K562 (cell line): ENCODE results near the gene KLK1. TPM values are rescaled to one million over a fixed set of nuclear protein-coding genes. Genes with fewer than 3 reads are reported as not detected.

Experiments used
- CBFA2T2 ChIP-seq: fragments of 450-650 bp; conservative IDR thresholded peaks from 2 replicates; pipeline ENCODE4 v1.6.1; 2017; ENCODE audit warnings: mild to moderate bottlenecking
- FOXP1 ChIP-seq: sonication (generic); formaldehyde crosslinking; IDR thresholded peaks from 2 replicates; pipeline ENCODE4 v1.8.0; 2022; ENCODE audit warnings: mild to moderate bottlenecking, missing genetic modification reagents
- NFIC ChIP-seq: fragments of 450-650 bp; IDR thresholded peaks from 2 replicates; pipeline ENCODE4 v1.6.1; 2017; ENCODE audit warnings: mild to moderate bottlenecking, inconsistent platforms
- POLR2AphosphoS5 ChIP-seq: IDR thresholded peaks from 2 replicates; pipeline ENCODE4 v1.6.1; 2011; ENCODE audit warnings: mild to moderate bottlenecking, low read depth, low read length, moderate library complexity; ENCODE audit not compliant: control insufficient read depth, insufficient read depth
- POLR2B ChIP-seq: fragments of 450-650 bp; IDR thresholded peaks from 2 replicates; pipeline ENCODE4 v1.6.1; 2018; ENCODE audit warnings: low read depth; ENCODE audit not compliant: partially characterized antibody
- SETDB1 ChIP-seq: IDR thresholded peaks from one replicate; pipeline ENCODE4 v1.6.1; 2012; ENCODE audit warnings: low read length, control low read depth, inconsistent platforms
- SIN3B ChIP-seq: fragments of 450-650 bp; IDR thresholded peaks from 2 replicates; pipeline ENCODE4 v1.6.1; 2017; ENCODE audit warnings: low read depth, mild to moderate bottlenecking, moderate library complexity
- SIX5 ChIP-seq, 2 experiments: IDR thresholded peaks; 2 replicates each; pipeline ENCODE4 v1.6.1; 2011; ENCODE audit warnings: low read length in 2 of 2, borderline replicate concordance in 1 of 2, low read depth in 1 of 2, mild to moderate bottlenecking in 1 of 2, moderate library complexity in 1 of 2; ENCODE audit not compliant: insufficient read depth in 1 of 2
- WHSC1 ChIP-seq: IDR thresholded peaks from one replicate; pipeline ENCODE4 v1.6.1; 2012; ENCODE audit warnings: low read length, control low read depth, inconsistent platforms
- ZNF445 ChIP-seq: fragments of 250-450 bp; sonication (Bioruptor Pico); IDR thresholded peaks from 2 replicates; pipeline ENCODE4 v1.4.0; 2020; ENCODE audit warnings: low read depth, mild to moderate bottlenecking, moderate library complexity
- ZNF584 ChIP-seq: fragments of 200-800 bp; sonication (Bioruptor generic); IDR thresholded peaks from 2 replicates; pipeline ENCODE4 v1.6.1; 2016; ENCODE audit warnings: low read depth, mild to moderate bottlenecking, missing genetic modification characterization, missing compliant biosample characterization
- polyA plus RNA-seq, 8 experiments: library from polyadenylated mRNA; depleted of rRNA in 4 of 8; stranded (reverse) in 5 of 8; unstranded in 3 of 8; fragments of >200 nt; fragmentation: Nextera tagmentation in 2 of 8; fragmentation: Illumina TruSeq in 1 of 8; extraction: Ambion mirVana in 2 of 8; extraction: Trizol in 1 of 8; gene quantifications; 2 replicates each; pipeline versions ENCODE4 v1.2.1 to v1.2.3, GENCODE V29; 2011 to 2014; ENCODE audit warnings: inconsistent platforms in 1 of 8, missing spikeins in 1 of 8
- total RNA-seq, 7 experiments: library from RNA; depleted of rRNA in 6 of 7; stranded (reverse); fragments of >200 nt in 6 of 7; fragmentation: Illumina TruSeq in 2 of 7; extraction: Trizol in 2 of 7; gene quantifications; 2 replicates each; pipeline versions ENCODE4 v1.2.1 to v1.2.3, GENCODE V29; 2011 to 2021; ENCODE audit warnings: low replicate concordance in 1 of 7
- TF ChIP-seq, protein P1 (sequence below): sonication (generic); formaldehyde crosslinking; IDR thresholded peaks from 2 replicates; pipeline ENCODE4 v1.8.0; 2022; ENCODE audit warnings: missing genetic modification reagents, mild to moderate bottlenecking, moderate library complexity, borderline replicate concordance
- TF ChIP-seq, protein P2 (sequence below): fragments of 200-800 bp; sonication (Bioruptor generic); IDR thresholded peaks from 2 replicates; pipeline ENCODE4 v1.6.1; 2017; ENCODE audit warnings: missing genetic modification characterization, missing compliant biosample characterization
- TF ChIP-seq, protein P3 (sequence below): fragments of 450-650 bp; IDR thresholded peaks from 2 replicates; pipeline ENCODE4 v1.7.1; 2018; ENCODE audit warnings: mild to moderate bottlenecking, low read depth; ENCODE audit not compliant: partially characterized antibody
- TF ChIP-seq, protein P4 (sequence below): fragments of 450-650 bp; IDR thresholded peaks from 2 replicates; pipeline ENCODE4 v1.6.1; 2016; ENCODE audit warnings: mild to moderate bottlenecking
- TF ChIP-seq, protein P5 (sequence below): fragments of 450-650 bp; formaldehyde crosslinking; IDR thresholded peaks from 2 replicates; pipeline ENCODE4 v1.4.0; 2020; ENCODE audit warnings: mild to moderate bottlenecking, moderate library complexity
- TF ChIP-seq, protein P6 (sequence below): fragments of 450-650 bp; formaldehyde crosslinking; IDR thresholded peaks from 2 replicates; pipeline ENCODE4 v1.4.0; 2022; ENCODE audit warnings: missing genetic modification characterization

The KLK1 gene
- total and polyA plus RNA-seq, 9 of the 15 experiments (the other 6 are each of a cell fraction or from before 2014, with no cell fraction given): 0.87 to 15.4 (median 9.1) TPM

DNA sequence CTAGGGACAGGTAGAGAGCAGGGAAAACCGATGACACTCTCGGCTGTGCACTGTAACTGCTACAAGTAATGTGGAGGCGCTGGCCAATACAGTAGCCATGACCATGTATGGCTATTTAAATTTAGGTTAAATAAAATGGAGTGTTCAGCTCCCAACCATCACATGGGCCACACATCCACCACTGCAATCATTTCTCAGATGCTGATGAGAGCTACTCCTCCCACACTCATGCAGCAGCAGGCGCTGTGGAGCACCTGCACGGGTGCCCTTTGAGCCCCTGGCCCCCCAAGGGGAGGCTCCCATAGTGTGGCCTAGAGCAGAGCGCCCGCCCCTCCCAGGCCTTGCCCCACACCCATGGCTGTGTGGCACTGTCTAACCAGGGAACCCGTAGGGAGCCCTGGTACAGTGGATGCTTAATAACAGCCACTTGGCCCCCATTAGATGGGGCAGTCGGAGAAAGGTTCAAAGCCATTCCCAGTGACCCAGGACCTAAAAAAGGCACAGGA lies 27.4 kb downstream of the KLK1 start (continued):
- TF ChIP-seq SIN3B (no peak), SIX5 (IDR thresholded peaks at IDR 0.05; ENCODE audit: borderline replicate concordance in 1 of 2, insufficient read depth in 1 of 2, low read depth in 1 of 2, low read length in 2 of 2) (no peak), ZNF584 (CRISPR knock-in tag) (no peak), SETDB1 (no peak), POLR2B (peak; percentile 12), ZNF445 (CRISPR knock-in tag) (peak; percentile 15; the same call in 1 of the 2 replicates), NFIC (peak; percentile 3; the same call in 1 of the 2 replicates), CBFA2T2 (no peak), POLR2AphosphoS5 (0 out of 2 replicates have a peak, but pooled peaks have one; percentile 74), WHSC1 (no peak), FOXP1 (no peak)
- TF ChIP-seq, protein P1, sequence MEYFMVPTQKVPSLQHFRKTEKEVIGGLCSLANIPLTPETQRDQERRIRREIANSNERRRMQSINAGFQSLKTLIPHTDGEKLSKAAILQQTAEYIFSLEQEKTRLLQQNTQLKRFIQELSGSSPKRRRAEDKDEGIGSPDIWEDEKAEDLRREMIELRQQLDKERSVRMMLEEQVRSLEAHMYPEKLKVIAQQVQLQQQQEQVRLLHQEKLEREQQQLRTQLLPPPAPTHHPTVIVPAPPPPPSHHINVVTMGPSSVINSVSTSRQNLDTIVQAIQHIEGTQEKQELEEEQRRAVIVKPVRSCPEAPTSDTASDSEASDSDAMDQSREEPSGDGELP (CRISPR knock-in tag): peak; percentile 29; the same call in 1 of the 2 replicates
- TF ChIP-seq, protein P2, sequence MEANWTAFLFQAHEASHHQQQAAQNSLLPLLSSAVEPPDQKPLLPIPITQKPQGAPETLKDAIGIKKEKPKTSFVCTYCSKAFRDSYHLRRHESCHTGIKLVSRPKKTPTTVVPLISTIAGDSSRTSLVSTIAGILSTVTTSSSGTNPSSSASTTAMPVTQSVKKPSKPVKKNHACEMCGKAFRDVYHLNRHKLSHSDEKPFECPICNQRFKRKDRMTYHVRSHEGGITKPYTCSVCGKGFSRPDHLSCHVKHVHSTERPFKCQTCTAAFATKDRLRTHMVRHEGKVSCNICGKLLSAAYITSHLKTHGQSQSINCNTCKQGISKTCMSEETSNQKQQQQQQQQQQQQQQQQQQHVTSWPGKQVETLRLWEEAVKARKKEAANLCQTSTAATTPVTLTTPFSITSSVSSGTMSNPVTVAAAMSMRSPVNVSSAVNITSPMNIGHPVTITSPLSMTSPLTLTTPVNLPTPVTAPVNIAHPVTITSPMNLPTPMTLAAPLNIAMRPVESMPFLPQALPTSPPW (CRISPR knock-in tag): 0 out of 2 replicates have a peak, but pooled peaks have one; percentile 6
- TF ChIP-seq, protein P3, sequence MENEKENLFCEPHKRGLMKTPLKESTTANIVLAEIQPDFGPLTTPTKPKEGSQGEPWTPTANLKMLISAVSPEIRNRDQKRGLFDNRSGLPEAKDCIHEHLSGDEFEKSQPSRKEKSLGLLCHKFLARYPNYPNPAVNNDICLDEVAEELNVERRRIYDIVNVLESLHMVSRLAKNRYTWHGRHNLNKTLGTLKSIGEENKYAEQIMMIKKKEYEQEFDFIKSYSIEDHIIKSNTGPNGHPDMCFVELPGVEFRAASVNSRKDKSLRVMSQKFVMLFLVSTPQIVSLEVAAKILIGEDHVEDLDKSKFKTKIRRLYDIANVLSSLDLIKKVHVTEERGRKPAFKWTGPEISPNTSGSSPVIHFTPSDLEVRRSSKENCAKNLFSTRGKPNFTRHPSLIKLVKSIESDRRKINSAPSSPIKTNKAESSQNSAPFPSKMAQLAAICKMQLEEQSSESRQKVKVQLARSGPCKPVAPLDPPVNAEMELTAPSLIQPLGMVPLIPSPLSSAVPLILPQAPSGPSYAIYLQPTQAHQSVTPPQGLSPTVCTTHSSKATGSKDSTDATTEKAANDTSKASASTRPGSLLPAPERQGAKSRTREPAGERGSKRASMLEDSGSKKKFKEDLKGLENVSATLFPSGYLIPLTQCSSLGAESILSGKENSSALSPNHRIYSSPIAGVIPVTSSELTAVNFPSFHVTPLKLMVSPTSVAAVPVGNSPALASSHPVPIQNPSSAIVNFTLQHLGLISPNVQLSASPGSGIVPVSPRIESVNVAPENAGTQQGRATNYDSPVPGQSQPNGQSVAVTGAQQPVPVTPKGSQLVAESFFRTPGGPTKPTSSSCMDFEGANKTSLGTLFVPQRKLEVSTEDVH: peak; percentile 14
- TF ChIP-seq, protein P4, sequence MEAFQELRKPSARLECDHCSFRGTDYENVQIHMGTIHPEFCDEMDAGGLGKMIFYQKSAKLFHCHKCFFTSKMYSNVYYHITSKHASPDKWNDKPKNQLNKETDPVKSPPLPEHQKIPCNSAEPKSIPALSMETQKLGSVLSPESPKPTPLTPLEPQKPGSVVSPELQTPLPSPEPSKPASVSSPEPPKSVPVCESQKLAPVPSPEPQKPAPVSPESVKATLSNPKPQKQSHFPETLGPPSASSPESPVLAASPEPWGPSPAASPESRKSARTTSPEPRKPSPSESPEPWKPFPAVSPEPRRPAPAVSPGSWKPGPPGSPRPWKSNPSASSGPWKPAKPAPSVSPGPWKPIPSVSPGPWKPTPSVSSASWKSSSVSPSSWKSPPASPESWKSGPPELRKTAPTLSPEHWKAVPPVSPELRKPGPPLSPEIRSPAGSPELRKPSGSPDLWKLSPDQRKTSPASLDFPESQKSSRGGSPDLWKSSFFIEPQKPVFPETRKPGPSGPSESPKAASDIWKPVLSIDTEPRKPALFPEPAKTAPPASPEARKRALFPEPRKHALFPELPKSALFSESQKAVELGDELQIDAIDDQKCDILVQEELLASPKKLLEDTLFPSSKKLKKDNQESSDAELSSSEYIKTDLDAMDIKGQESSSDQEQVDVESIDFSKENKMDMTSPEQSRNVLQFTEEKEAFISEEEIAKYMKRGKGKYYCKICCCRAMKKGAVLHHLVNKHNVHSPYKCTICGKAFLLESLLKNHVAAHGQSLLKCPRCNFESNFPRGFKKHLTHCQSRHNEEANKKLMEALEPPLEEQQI: no peak
- TF ChIP-seq, protein P5, sequence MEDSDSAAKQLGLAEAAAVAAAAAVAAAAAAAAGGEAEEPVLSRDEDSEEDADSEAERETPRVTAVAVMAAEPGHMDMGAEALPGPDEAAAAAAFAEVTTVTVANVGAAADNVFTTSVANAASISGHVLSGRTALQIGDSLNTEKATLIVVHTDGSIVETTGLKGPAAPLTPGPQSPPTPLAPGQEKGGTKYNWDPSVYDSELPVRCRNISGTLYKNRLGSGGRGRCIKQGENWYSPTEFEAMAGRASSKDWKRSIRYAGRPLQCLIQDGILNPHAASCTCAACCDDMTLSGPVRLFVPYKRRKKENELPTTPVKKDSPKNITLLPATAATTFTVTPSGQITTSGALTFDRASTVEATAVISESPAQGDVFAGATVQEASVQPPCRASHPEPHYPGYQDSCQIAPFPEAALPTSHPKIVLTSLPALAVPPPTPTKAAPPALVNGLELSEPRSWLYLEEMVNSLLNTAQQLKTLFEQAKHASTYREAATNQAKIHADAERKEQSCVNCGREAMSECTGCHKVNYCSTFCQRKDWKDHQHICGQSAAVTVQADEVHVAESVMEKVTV (CRISPR knock-in tag): no peak
- TF ChIP-seq, protein P6, sequence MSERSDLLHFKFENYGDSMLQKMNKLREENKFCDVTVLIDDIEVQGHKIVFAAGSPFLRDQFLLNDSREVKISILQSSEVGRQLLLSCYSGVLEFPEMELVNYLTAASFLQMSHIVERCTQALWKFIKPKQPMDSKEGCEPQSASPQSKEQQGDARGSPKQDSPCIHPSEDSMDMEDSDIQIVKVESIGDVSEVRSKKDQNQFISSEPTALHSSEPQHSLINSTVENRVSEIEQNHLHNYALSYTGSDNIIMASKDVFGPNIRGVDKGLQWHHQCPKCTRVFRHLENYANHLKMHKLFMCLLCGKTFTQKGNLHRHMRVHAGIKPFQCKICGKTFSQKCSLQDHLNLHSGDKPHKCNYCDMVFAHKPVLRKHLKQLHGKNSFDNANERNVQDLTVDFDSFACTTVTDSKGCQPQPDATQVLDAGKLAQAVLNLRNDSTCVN: no peak
